Measurements from ENCODE around the gene FAM47E.

FAM47E gene

DNA sequence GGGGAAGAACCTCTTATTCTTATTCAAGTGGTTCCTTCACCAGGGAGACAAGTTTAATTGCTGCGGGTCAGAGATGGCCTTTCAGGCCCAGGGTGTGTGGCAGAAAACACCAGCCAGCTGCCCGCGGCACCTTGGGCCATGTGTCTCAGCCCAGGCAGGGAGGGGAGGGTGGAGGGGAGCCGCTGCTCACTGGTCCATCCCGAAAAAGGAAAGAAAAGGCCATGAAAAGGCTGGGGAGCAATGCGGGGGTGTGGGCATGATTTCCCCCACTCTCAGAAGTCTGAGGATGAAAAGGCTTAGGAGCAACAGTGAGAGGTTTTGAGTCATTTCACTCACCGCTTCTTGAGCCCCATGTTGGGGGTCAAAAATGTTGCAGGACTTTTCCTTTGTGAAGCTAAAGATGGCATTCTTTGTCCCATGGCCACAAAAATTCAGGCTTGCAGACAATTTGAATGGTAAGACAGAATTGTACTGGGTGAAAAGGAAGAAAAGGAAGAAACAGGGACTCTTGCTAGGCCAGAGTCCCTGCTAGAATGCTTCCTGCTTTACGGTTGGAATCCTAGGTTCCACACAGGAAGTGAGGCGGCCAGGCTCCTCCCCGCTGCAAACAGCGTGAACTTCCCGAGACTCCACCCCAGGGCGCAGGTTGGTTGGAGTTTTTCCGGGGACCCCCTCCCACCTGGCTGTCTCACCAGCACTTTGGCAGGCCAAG lies 17.4 kb upstream of the FAM47E start:
- no peak overlapping the region for H3K4me3 ChIP-seq (ENCODE audit: low read depth, low read length)
- no peaks in the 10 kb centered on the region for H3K9me3 ChIP-seq (ENCODE audit: control insufficient read depth, insufficient read depth, low read depth, low read length)
- no peak overlapping the region for H3K27ac ChIP-seq (ENCODE audit: extremely low read depth, low read depth, low read length)
- ChIA-PET POLR2A (no interaction called here), CTCF (interaction anchor here (0.6 kb wide), 1 partner anchor 534 kb away, joined by 3 read pairs; no protein-coding TSS in a partner anchor)
- H3K4me1 ChIP-seq (ENCODE audit: control insufficient read depth, insufficient read depth, low read length), result no peaks in the 10 kb centered on the region
- no peak for TF ChIP-seq BCL11B (tag by site-specific recombination; IDR thresholded peaks at IDR 0.05; ENCODE audit: low read depth)
- no peak for TF ChIP-seq KLF16 (tag by site-specific recombination; IDR thresholded peaks at IDR 0.05)
- no peak for TF ChIP-seq PRDM1 (tag by site-specific recombination; IDR thresholded peaks at IDR 0.05)
- no peak for TF ChIP-seq MZF1 (tag by site-specific recombination; IDR thresholded peaks at IDR 0.05; ENCODE audit: borderline replicate concordance)
- no peak for TF ChIP-seq RBAK (tag by site-specific recombination; IDR thresholded peaks at IDR 0.05)
- no peak for TF ChIP-seq ZNF24 (tag by site-specific recombination; IDR thresholded peaks at IDR 0.05)
- TF ChIP-seq PRDM6 (tag by site-specific recombination; IDR thresholded peaks at IDR 0.05), result no peak
- TF ChIP-seq ZBTB10 (tag by site-specific recombination; IDR thresholded peaks at IDR 0.05), result no peak
- no peak for TF ChIP-seq ZFP37 (tag by site-specific recombination; IDR thresholded peaks at IDR 0.05)
- no peak for TF ChIP-seq ZSCAN23 (tag by site-specific recombination; IDR thresholded peaks at IDR 0.05)
- TF ChIP-seq SCRT1 (tag by site-specific recombination; IDR thresholded peaks at IDR 0.05; ENCODE audit: borderline replicate concordance), result no peak
- no peak for TF ChIP-seq YY1 (tag by site-specific recombination; IDR thresholded peaks at IDR 0.05)
- TF ChIP-seq ZNF639 (tag by site-specific recombination; IDR thresholded peaks at IDR 0.05), result no peak
- TF ChIP-seq KLF7 (tag by site-specific recombination; IDR thresholded peaks at IDR 0.05; ENCODE audit: borderline replicate concordance), result no peak
- H3K36me3 ChIP-seq (ENCODE audit: control insufficient read depth in 2 of 2, insufficient read depth in 1 of 2, low read length in 2 of 2), result no peaks in the 10 kb centered on the region

DNA sequence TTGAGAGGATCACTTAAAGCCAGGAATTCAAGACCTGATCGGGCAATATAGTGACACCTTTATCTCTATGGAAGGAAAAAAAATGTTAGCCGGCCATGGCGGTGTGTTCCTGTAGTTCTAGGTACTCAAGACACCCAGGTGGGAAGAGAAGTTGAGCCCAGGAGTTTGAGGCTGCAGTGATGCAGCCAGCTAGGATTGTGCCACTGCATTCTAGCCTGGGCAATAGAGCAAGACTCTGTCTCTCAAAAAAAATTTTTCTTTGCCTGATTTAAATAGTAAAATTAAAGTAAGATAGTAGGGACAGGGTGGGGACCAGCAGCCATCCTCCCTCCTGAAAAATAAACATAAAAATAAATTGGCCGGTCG lies 16.9 kb upstream of the FAM47E start:
- CTCF ChIA-PET, result interaction anchor here (0.6 kb wide), 1 partner anchor 533 kb away, joined by 3 read pairs; no protein-coding TSS in a partner anchor
- Histone ChIP-seq H3K36me3 (ENCODE audit: control insufficient read depth in 2 of 2, insufficient read depth in 1 of 2, low read length in 2 of 2) (no peaks in the 10 kb centered on the region), H3K27ac (ENCODE audit: extremely low read depth, low read depth, low read length) (no peak overlapping the region), H3K4me3 (ENCODE audit: low read depth, low read length) (no peak overlapping the region), H3K4me1 (ENCODE audit: control insufficient read depth, insufficient read depth, low read length) (no peaks in the 10 kb centered on the region), H3K9me3 (ENCODE audit: control insufficient read depth, insufficient read depth, low read depth, low read length) (no peaks in the 10 kb centered on the region)
- no peak for TF ChIP-seq REPIN1 (tag by site-specific recombination; IDR thresholded peaks at IDR 0.05; ENCODE audit: low read depth)
- no peak for TF ChIP-seq YY1 (tag by site-specific recombination; IDR thresholded peaks at IDR 0.05)
- no peak for TF ChIP-seq ZBTB49 (tag by site-specific recombination; IDR thresholded peaks at IDR 0.05; ENCODE audit: low read depth)
- TF ChIP-seq ZNF341 (tag by site-specific recombination; IDR thresholded peaks at IDR 0.05; ENCODE audit: low read depth), result no peak
- no peak for TF ChIP-seq RBAK (tag by site-specific recombination; IDR thresholded peaks at IDR 0.05)
- TF ChIP-seq, protein P1, sequence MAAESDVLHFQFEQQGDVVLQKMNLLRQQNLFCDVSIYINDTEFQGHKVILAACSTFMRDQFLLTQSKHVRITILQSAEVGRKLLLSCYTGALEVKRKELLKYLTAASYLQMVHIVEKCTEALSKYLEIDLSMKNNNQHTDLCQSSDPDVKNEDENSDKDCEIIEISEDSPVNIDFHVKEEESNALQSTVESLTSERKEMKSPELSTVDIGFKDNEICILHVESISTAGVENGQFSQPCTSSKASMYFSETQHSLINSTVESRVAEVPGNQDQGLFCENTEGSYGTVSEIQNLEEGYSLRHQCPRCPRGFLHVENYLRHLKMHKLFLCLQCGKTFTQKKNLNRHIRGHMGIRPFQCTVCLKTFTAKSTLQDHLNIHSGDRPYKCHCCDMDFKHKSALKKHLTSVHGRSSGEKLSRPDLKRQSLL (tag by site-specific recombination; IDR thresholded peaks at IDR 0.05), result no peak
- POLR2A ChIA-PET, result no interaction called here

Data from HEK293 (cell line).